ENCODE data around the gene IFIT1.
"Not testable (repeated sequence)": the region's sequence is repeated elsewhere in the genome, so short reads cannot be mapped to it uniquely, and the experiment has no call there.

The IFIT1 gene

GRCh38 chr10:89403043-89403442, 10.6 kb downstream of the IFIT1 start:
- no peak for DNase-seq (ENCODE audit: low spot score)

GRCh38 chr10:89404104-89405047, 12.0 kb downstream of the IFIT1 start:
- no peak for DNase-seq (ENCODE audit: low spot score)

- not testable (repeated sequence) for DNase-seq (ENCODE audit: low spot score)
Measured at GRCh38 chr10:89406178-89406577, 13.8 kb downstream of the IFIT1 start.

- not testable (repeated sequence) for DNase-seq (ENCODE audit: low spot score)
Measured at GRCh38 chr10:89407792-89408191, 15.4 kb downstream of the IFIT1 start.

GRCh38 chr10:89409282-89409681, 16.9 kb downstream of the IFIT1 start:
- DNase-seq (ENCODE audit: low spot score): not testable (repeated sequence)

- not testable (repeated sequence) for DNase-seq (ENCODE audit: low spot score)
Measured at GRCh38 chr10:89410551-89410950, 18.1 kb downstream of the IFIT1 start.

GRCh38 chr10:89411135-89411534, 18.7 kb downstream of the IFIT1 start:
- not testable (repeated sequence) for DNase-seq (ENCODE audit: low spot score)

GRCh38 chr10:89412276-89412675, 19.9 kb downstream of the IFIT1 start:
- DNase-seq (ENCODE audit: low spot score): not testable (repeated sequence)

- DNase-seq (ENCODE audit: low spot score): no peak
Measured at GRCh38 chr10:89413398-89413912, 21.0 kb downstream of the IFIT1 start.

GRCh38 chr10:89414146-89414878, 21.9 kb downstream of the IFIT1 start, which contains the start of gene IFIT5:
Gene IFIT5 (plus strand): TSS chr10:89414568. CDS start chr10:89414799, 231 bp downstream.
- DNase-seq (ENCODE audit: low spot score): peak; percentile 68

- peak; percentile 37 for DNase-seq (ENCODE audit: low spot score)
Measured at GRCh38 chr10:89414879-89415821, 22.7 kb downstream of the IFIT1 start.

GRCh38 chr10:89416465-89416864, 24.0 kb downstream of the IFIT1 start:
- DNase-seq (ENCODE audit: low spot score): no peak

GRCh38 chr10:89419548-89419947, 27.1 kb downstream of the IFIT1 start:
- no peak for DNase-seq (ENCODE audit: low spot score)

- DNase-seq (ENCODE audit: low spot score): no peak
Measured at GRCh38 chr10:89421018-89421476, 28.6 kb downstream of the IFIT1 start.

- no peak for DNase-seq (ENCODE audit: low spot score)
Measured at GRCh38 chr10:89425000-89425399, 32.6 kb downstream of the IFIT1 start.

- DNase-seq (ENCODE audit: low spot score): peak; percentile 55
Measured at GRCh38 chr10:89426230-89426868, 33.9 kb downstream of the IFIT1 start.

- DNase-seq (ENCODE audit: low spot score): no peak
Measured at GRCh38 chr10:89427629-89428028, 35.2 kb downstream of the IFIT1 start.

GRCh38 chr10:89428877-89429276, 36.5 kb downstream of the IFIT1 start:
- DNase-seq (ENCODE audit: low spot score): no peak

GRCh38 chr10:89431977-89432376, 39.6 kb downstream of the IFIT1 start:
- peak; percentile 36 for DNase-seq (ENCODE audit: low spot score)

- no peak for DNase-seq (ENCODE audit: low spot score)
Measured at GRCh38 chr10:89438525-89438924, 46.1 kb downstream of the IFIT1 start.

Measured in LoVo (cell line).